GM12865 (cell line): Measurements from ENCODE around the gene PAX8.

Source experiments
- DNase-seq: peaks from one replicate; pipeline ENCODE4 v3.0.0; 2010; ENCODE audit warnings: low read depth
- H3K4me3 ChIP-seq: 2 replicates; pipeline ENCODE4 v1.5.1; 2011; ENCODE audit warnings: mild to moderate bottlenecking, low read depth, low read length, control low read depth
- CTCF ChIP-seq: IDR thresholded peaks from 2 replicates; pipeline ENCODE4 v1.5.1; 2011; ENCODE audit warnings: low read length, control low read depth, low read depth, inconsistent platforms; ENCODE audit not compliant: insufficient read depth; ENCODE audit errors: missing control alignments

Gene PAX8

GRCh38 chr2:113255140-113256070 is 23.3 kb downstream of the PAX8 start:
- no peak for TF ChIP-seq CTCF
- no peak overlapping the region for H3K4me3 ChIP-seq
- no peak for DNase-seq

- no peak for TF ChIP-seq CTCF
- no peak overlapping the region for H3K4me3 ChIP-seq
- no peak for DNase-seq
These were observed 25.3 kb downstream of the PAX8 start for GRCh38 chr2:113253453-113253852.

- no peak for DNase-seq
- TF ChIP-seq CTCF: no peak
- no peak overlapping the region for H3K4me3 ChIP-seq
These were observed 26.6 kb downstream of the PAX8 start for GRCh38 chr2:113252047-113252590.

- no peak for TF ChIP-seq CTCF
- DNase-seq: peak; percentile 37
- H3K4me3 ChIP-seq: no peak overlapping the region
These were observed 27.6 kb downstream of the PAX8 start for GRCh38 chr2:113251118-113251517.

- no peak overlapping the region for H3K4me3 ChIP-seq
- TF ChIP-seq CTCF: peak; percentile 94
- DNase-seq: peak; percentile 85
These were observed 29.5 kb downstream of the PAX8 start for GRCh38 chr2:113248997-113249770.

- H3K4me3 ChIP-seq: no peak overlapping the region
- DNase-seq: no peak
- TF ChIP-seq CTCF: no peak
These were observed 32.1 kb downstream of the PAX8 start for GRCh38 chr2:113246606-113247005.
